GM12878 (cell line): ENCODE results near the gene HSPB6. TPM values are rescaled to one million over a fixed set of nuclear protein-coding genes. Genes with fewer than 3 reads are reported as not detected.

Experiments used
- ATAC-seq: fragments of 200-7000 bp; cut with Tn5 transposase; 3 replicates; pipeline ENCODE4 v1.9.1; 2020; ENCODE audit warnings: mild to moderate bottlenecking, moderate library complexity
- BruUV-seq: library from RNA; stranded (reverse); fragments of 400-500 nt; replicated peaks from 2 replicates; lab custom pipeline; 2021; lab: Mats Ljungman, UMichigan
- CTCF ChIA-PET: fragments of 300-600 bp; sonication (Branson Sonifier 250); formaldehyde crosslinking; extraction: SDS; loops from one replicate; lab custom pipeline; 2021; ENCODE audit warnings: inconsistent platforms; lab: Yijun Ruan, JAX
- POLR2A ChIA-PET: fragments of 350-600 bp; formaldehyde crosslinking; extraction: SDS; loops from one replicate; lab custom pipeline; 2021; ENCODE audit warnings: inconsistent platforms; lab: Charles Lee
- RAD21 ChIA-PET: fragments of 300-600 bp; sonication (Branson Sonifier 250); formaldehyde crosslinking; loops from one replicate; lab custom pipeline; 2023; ENCODE audit warnings: antibody characterized with exemption; ENCODE audit not compliant: unreplicated experiment; lab: Charles Lee
- SMC1A ChIA-PET: fragments of 300-600 bp; sonication (Branson Sonifier 250); formaldehyde crosslinking; loops from one replicate; lab custom pipeline; 2023; ENCODE audit not compliant: unreplicated experiment, uncharacterized antibody; lab: Charles Lee
- DNase-seq: peaks from one replicate; pipeline ENCODE4 v3.0.0-alpha.2; 2011; ENCODE audit warnings: low read depth, low spot score
- FAIRE-seq: peaks from 3 replicates; lab custom pipeline; 2011; peaks lifted over from hg19 to GRCh38; lab: Jason Lieb, UNC
- H2AFZ ChIP-seq: 2 replicates; pipeline ENCODE4 v1.6.0; 2011; ENCODE audit warnings: low read depth, low read length, control low read depth; ENCODE audit not compliant: control insufficient read depth
- H3K27ac ChIP-seq: 2 replicates; pipeline ENCODE4 v1.5.1; 2011; ENCODE audit warnings: control low read depth; ENCODE audit not compliant: control insufficient read depth, insufficient read depth
- H3K27me3 ChIP-seq, 2 experiments: replicated peaks in 1 of 2; 2 replicates each; pipeline versions ENCODE4 v1.6.0 to v1.6.1; 2011; ENCODE audit warnings: low read length in 1 of 2; ENCODE audit not compliant: control insufficient read depth in 2 of 2, insufficient read depth in 2 of 2
- H3K36me3 ChIP-seq, 2 experiments: 2 replicates each; pipeline ENCODE4 v1.5.1; 2011; ENCODE audit warnings: low read length in 1 of 2; ENCODE audit not compliant: control insufficient read depth in 2 of 2, insufficient read depth in 2 of 2
- H3K4me1 ChIP-seq: 2 replicates; pipeline ENCODE4 v1.6.1; 2011; ENCODE audit warnings: mild to moderate bottlenecking, low read length, moderate library complexity, mixed read lengths; ENCODE audit not compliant: control insufficient read depth, insufficient read depth
- H3K4me2 ChIP-seq: 2 replicates; pipeline ENCODE4 v1.6.0; 2011; ENCODE audit warnings: control low read depth; ENCODE audit not compliant: control insufficient read depth, insufficient read depth
- H3K4me3 ChIP-seq: fragments of 200-600 bp; sonication (generic); 2 replicates; pipeline ENCODE4 v1.5.1; 2016
- H3K79me2 ChIP-seq: 2 replicates; pipeline ENCODE4 v1.6.0; 2011; ENCODE audit warnings: low read length; ENCODE audit not compliant: control insufficient read depth, insufficient read depth
- H3K9ac ChIP-seq: 2 replicates; pipeline ENCODE4 v1.8.0; 2011; ENCODE audit warnings: low read length, control low read depth, mixed read lengths; ENCODE audit not compliant: control insufficient read depth, insufficient read depth
- H3K9me3 ChIP-seq: replicated peaks from 3 replicates; pipeline ENCODE4 v1.5.1; 2011; ENCODE audit warnings: mild to moderate bottlenecking, low read length; ENCODE audit not compliant: control insufficient read depth, insufficient read depth
- H4K20me1 ChIP-seq: 2 replicates; pipeline ENCODE4 v1.6.0; 2011; ENCODE audit not compliant: control insufficient read depth, insufficient read depth
- ASH2L ChIP-seq: fragments of 300-600, 200-600 bp; sonication (generic); IDR thresholded peaks from 2 replicates; pipeline ENCODE4 v1.6.1; 2017; ENCODE audit warnings: low read depth, mild to moderate bottlenecking, borderline replicate concordance
- ATF7 ChIP-seq: fragments of 450-650 bp; IDR thresholded peaks from 2 replicates; pipeline ENCODE4 v1.6.1; 2016; ENCODE audit warnings: low read depth, mild to moderate bottlenecking
- E4F1 ChIP-seq: fragments of 450-650 bp; IDR thresholded peaks from 2 replicates; pipeline ENCODE4 v1.6.1; 2018; ENCODE audit warnings: borderline replicate concordance, mild to moderate bottlenecking; ENCODE audit not compliant: partially characterized antibody
- EGR1 ChIP-seq, 2 experiments: IDR thresholded peaks; 1 replicate in 1 of 2; 2 replicates in 1 of 2; pipeline ENCODE4 v1.6.1; 2011 to 2012; ENCODE audit warnings: low read depth in 2 of 2, low read length in 2 of 2, borderline replicate concordance in 1 of 2, mild to moderate bottlenecking in 1 of 2, moderate library complexity in 1 of 2
- ELK1 ChIP-seq: IDR thresholded peaks from 2 replicates; pipeline ENCODE4 v1.6.1; 2012; ENCODE audit warnings: low read depth, low read length, improper control_type of control experiment
- FOXM1 ChIP-seq: IDR thresholded peaks from 2 replicates; pipeline ENCODE4 v1.6.1; 2012; ENCODE audit warnings: low read depth, mild to moderate bottlenecking, inconsistent platforms, low read length, moderate library complexity
- GATAD2B ChIP-seq: fragments of 450-650 bp; conservative IDR thresholded peaks from 2 replicates; pipeline ENCODE4 v1.6.1; 2017; ENCODE audit warnings: low read depth, mild to moderate bottlenecking, moderate library complexity
- NBN ChIP-seq: fragments of 450-650 bp; IDR thresholded peaks from 2 replicates; pipeline ENCODE4 v1.6.1; 2016
- POU2F2 ChIP-seq: IDR thresholded peaks from 3 replicates; pipeline ENCODE4 v1.6.1; 2011; ENCODE audit warnings: low read depth, mild to moderate bottlenecking, low read length, borderline replicate concordance
- SKIL ChIP-seq: fragments of 450-650 bp; IDR thresholded peaks from 2 replicates; pipeline ENCODE4 v1.6.1; 2017; ENCODE audit warnings: mild to moderate bottlenecking, low read depth, inconsistent platforms; ENCODE audit not compliant: poor library complexity, severe bottlenecking
- SREBF2 ChIP-seq: IDR thresholded peaks from 2 replicates; pipeline ENCODE4 v1.6.1; 2012; ENCODE audit warnings: mild to moderate bottlenecking, low read length
- TARDBP ChIP-seq: IDR thresholded peaks from 2 replicates; pipeline ENCODE4 v1.6.1; 2016; ENCODE audit warnings: borderline replicate concordance
- USF1 ChIP-seq: IDR thresholded peaks from 2 replicates; pipeline ENCODE4 v1.6.1; 2011; ENCODE audit warnings: borderline replicate concordance, low read depth, mild to moderate bottlenecking, moderate library complexity, mixed read lengths, low read length; ENCODE audit not compliant: insufficient read depth; ENCODE audit errors: extremely low read length
- ZNF592 ChIP-seq: fragments of 450-650 bp; IDR thresholded peaks from 2 replicates; pipeline ENCODE4 v1.6.1; 2017; ENCODE audit warnings: mild to moderate bottlenecking, moderate library complexity
- WGBS: methylation state at CpG from one replicate; pipeline ENCODE4 v1.1.6; 2016; ENCODE audit warnings: low lambda C conversion rate; ENCODE audit not compliant: insufficient replicate concordance, insufficient coverage; ENCODE audit errors: missing lambda C conversion rate; 5-methylcytosine and 5-hydroxymethylcytosine counted together
- in situ Hi-C: fragments of 300-500 bp; cut with MboI; formaldehyde crosslinking; loops from 9 replicates; pipeline ENCODE4 v1.14.3; 2018; ENCODE audit warnings: mixed read lengths
- intact Hi-C: fragments of 100-400 bp; cut with micrococcal nuclease; formaldehyde crosslinking; loops from one replicate; pipeline ENCODE4 v1.14.2; 2022; ENCODE audit not compliant: unreplicated experiment
- polyA plus RNA-seq, 11 experiments: library from polyadenylated mRNA; depleted of rRNA in 4 of 11; unstranded in 6 of 11; stranded (reverse) in 5 of 11; fragments of >200 nt; fragmentation: Nextera tagmentation in 4 of 11; fragmentation: Illumina TruSeq in 1 of 11; extraction: Ambion mirVana in 4 of 11; extraction: Trizol in 1 of 11; gene quantifications; 1 replicate in 1 of 11; 2 replicates in 10 of 11; pipeline versions ENCODE4 v1.2.1 to v1.2.3, GENCODE V29; 2011 to 2016; ENCODE audit warnings: inconsistent platforms in 2 of 11, missing spikeins in 2 of 11, low read depth in 1 of 11
- total RNA-seq, 4 experiments: library from RNA; depleted of rRNA in 3 of 4; stranded (reverse); fragments of >200 nt in 3 of 4; fragmentation: Illumina TruSeq in 1 of 4; extraction: Trizol in 1 of 4; gene quantifications; 2 replicates each; pipeline versions ENCODE4 v1.2.1 to v1.2.3, GENCODE V29; 2013 to 2021

The HSPB6 gene
- total and polyA plus RNA-seq, 10 of the 15 experiments (the other 5 are each of a cell fraction or from before 2014, with no cell fraction given), result 0.09 to 1.6 (median 0.36) TPM; not detected in 4

- DNase-seq (no peak), ATAC-seq (no peak), FAIRE-seq (no peak)
- Histone ChIP-seq H3K4me2 (no peak overlapping the region), H3K27ac (no peak overlapping the region), H3K79me2 (no peaks in the 10 kb centered on the region), H3K4me1 (no peaks in the 10 kb centered on the region), H3K27me3 (no peaks in the 10 kb centered on the region), H3K4me3 (no peak overlapping the region), H3K9me3 (no peaks in the 10 kb centered on the region), H3K36me3 (peaks cover 14 to 40% of the 10 kb centered on the region in 2 experiments), H2AFZ (no peak overlapping the region), H4K20me1 (no peaks in the 10 kb centered on the region)
- POLR2A ChIA-PET, result no interaction called here
- 78% methylated on average over 6 of the region's 9 CpGs for WGBS
- in situ Hi-C loops (no loop called here), intact Hi-C loops (no loop called here)
- CTCF ChIA-PET, result no interaction called here
- RAD21 ChIA-PET, result no interaction called here
- SMC1A ChIA-PET, result no interaction called here
- BruUV-seq, result no TSS peak
- no peak for TF ChIP-seq USF1
- no peak for TF ChIP-seq GATAD2B
- no peak for TF ChIP-seq ELK1
- no peak for TF ChIP-seq SKIL
- no peak for TF ChIP-seq ASH2L
- no peak for TF ChIP-seq TARDBP
- TF ChIP-seq E4F1, result no peak
- TF ChIP-seq ATF7, result no peak
- TF ChIP-seq SREBF2, result no peak
- TF ChIP-seq ZNF592, result no peak
- no peak for TF ChIP-seq FOXM1
- TF ChIP-seq EGR1 (IDR thresholded peaks at IDR 0.05; ENCODE audit: borderline replicate concordance in 1 of 2, low read depth in 2 of 2, low read length in 2 of 2), result no peak
- no peak for TF ChIP-seq NBN
- no peak for TF ChIP-seq POU2F2
- TF ChIP-seq, all 136 proteins: peak for 0
- no peak overlapping the region for H3K9ac ChIP-seq
Observed at GRCh38 chr19:35731353-35731752, 25.5 kb downstream of the HSPB6 start.
